GM21619 (cell line): Measurements from ENCODE around the gene PSG1.
"Not testable (repeated sequence)": the region's sequence is repeated elsewhere in the genome, so short reads cannot be mapped to it uniquely, and the experiment has no call there.

Source experiments
- ATAC-seq: cut with Tn5 transposase; IDR thresholded peaks from one replicate; pipeline ENCODE4 v1.9.1; 2021; ENCODE audit not compliant: unreplicated experiment

The PSG1 gene

DNA sequence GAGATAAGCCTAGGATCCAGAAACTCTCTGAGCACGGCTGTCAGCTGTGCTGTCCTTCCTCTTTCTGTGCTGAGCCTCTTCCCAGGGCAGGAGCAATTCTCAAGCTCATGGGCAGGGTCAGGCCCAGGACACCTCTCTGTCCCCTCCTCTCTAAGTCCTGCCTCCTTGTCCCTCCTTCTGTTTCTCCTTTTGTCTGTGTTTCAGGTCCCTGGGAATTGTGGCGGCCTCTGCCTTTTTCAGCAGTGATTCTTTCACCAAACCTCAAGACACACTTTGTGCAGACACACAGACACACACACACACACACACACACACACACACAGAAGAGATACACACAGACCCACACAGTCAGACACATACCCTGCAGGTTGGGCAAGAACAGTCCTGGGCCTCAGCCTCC lies at the start of gene PSG1:
Gene PSG1 (minus strand): TSS at position 101 of the 400 bp plus-strand sequence. CDS start 132 bp downstream, outside the sequence.
- no peak for ATAC-seq

DNA sequence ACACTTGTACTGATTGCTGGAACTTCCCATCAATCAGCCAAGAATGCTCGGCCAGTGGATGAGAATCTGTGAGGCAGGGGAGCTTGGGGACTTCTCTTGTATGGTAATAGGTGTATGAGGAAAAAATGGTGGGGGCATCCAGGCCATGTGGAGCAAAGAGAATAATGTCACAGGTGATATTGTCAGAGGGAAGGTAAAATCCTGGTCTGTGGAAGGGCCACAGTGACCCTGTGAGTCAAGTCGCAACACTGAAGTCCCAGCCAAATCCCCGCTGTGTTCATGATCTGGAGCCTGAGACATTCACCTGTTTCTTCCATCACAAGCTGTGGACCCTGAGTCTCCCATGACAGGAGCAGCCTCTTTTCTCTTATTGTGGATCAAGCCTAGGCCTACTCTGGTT lies 49.4 kb upstream of the PSG1 start:
- ATAC-seq: no peak

DNA sequence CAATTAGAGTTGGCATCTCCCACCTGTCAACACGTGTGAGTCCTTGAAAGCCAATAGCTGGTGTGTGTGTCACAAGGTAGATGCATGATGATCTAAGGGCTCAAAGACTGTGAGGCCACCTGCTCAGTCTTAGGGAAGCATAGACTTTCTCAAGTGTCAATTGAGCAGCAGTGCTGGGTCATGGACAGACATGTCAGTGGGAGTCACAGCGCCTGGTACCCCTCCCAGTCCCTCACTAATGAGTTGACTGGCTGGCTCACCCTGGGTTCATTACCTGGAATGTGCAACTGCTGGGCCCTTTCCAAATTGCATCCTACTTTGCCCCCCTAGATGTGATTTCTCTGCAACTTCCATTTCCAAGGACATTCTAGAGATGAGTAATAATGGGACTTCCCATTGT lies 47.3 kb upstream of the PSG1 start:
- ATAC-seq: no peak

DNA sequence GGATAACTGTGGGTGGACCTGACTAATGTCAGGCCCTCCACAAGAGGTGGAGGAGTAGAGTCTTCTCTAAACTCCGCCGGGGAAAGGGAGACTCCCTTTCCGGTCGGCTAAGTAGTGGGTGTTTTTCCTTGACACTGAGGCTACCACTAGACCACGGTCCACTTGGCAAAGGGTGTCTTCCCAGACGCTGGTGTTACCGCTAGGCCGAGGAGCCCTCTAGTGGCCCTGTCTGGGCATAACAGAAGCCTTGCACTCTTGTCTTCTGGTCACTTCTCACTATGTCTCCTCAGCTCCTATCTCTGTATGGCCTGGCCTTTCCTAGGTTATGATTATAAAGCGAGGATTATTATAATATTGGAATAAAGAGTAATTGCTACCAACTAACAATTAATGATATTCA lies 43.6 kb upstream of the PSG1 start:
- ATAC-seq: not testable (repeated sequence)

DNA sequence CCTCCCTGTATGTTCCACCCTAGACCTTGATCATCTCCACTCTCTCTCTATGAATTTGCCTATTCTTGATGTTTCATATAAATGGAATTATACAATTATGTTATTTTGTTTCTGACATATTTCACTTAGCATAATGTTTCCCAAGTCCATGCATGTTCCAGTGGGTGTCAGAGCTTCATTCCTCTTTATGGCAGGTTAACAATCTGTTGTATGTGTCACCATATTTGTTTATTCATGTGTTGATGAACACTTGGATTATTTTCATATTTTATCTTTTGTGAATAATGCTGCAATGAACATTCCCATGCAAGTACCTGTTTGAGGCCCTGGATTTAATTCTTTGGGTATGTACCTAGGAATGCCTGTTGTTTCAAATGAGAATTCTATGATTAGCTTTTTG lies 41.5 kb upstream of the PSG1 start:
- not testable (repeated sequence) for ATAC-seq

DNA sequence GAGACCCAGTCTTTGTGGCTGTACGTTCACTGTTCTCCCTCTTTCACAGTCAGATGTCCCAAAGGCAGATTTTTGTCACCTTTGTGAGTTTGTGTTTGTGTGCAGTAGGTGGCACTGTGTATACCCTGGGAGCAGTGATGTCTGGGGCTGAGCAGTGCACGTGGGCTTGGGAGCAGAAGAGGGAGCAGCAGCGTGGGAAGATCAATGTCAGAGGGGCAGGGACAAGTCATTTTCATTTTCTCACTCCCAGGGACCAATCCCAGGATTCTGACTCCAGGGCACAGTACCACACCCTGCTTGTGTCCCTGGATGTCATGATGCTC lies 40.2 kb upstream of the PSG1 start:
- ATAC-seq: no peak

DNA sequence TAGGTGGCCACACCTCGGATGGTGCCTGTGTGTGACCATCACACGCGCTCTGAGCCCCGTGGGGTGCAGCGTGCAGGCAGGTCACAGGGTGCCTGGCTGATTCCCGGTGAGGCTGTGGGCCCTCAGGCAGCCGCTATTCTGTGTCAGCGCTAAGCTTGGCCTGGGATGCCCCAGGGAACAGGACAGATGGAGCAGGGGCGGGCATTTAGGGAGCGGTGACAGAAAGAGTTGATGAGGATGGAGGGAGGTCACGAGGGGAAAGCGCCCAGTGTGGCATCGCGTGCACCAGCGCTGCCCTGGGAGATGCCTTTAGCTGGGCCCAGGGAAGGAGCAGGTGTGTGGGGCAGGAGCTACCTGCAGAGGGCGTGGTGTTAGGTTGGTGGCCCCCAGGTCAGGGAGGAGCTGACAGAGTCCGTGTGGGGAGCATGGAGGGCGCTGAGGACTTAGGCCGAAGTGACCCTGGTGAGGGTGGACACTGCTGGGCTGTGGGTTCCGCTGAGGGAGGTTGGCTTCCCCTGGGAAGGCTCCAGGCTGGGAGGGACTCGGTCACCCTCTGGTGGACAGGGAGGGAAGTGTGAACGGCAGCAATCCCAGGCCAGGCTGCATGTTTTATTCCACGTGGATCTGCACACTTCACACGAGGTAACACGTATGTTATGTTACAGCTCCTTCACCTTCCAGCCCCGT lies 39.7 kb upstream of the PSG1 start:
- ATAC-seq: not testable (repeated sequence)

DNA sequence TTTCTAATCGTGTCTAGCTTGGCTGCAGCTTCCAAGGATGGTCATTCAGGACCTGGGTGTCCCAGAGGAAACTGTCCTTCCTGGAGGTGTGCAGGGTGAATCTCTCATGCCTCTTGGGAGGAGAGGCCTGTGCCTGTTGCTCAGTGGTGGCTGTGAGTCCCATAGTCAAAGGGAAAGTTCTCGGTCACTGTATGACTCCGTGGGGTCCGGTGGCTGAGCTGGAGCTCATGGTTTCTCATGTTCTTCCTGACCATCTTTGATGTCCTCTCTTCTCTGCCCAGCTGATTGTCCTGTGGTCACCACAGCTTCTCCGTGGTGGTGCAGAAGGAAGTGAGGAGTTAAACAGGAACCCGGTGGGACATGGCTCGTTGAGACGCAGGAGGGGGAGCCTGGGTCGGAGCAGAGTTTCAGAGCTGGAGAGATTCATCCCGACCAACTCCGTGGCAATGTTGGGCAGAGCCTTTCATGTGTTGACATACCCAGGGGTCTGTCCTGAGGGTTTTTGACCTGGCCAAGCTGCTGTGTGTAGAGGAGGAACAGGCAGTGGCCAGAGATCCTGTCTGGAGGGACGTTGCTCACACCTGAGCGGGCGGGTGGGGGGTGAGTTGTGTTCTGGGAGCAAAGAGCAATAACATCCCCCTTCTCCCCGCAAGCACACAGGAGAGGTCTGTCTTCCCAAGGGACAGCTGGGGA lies 39.0 kb upstream of the PSG1 start:
- ATAC-seq: not testable (repeated sequence)

DNA sequence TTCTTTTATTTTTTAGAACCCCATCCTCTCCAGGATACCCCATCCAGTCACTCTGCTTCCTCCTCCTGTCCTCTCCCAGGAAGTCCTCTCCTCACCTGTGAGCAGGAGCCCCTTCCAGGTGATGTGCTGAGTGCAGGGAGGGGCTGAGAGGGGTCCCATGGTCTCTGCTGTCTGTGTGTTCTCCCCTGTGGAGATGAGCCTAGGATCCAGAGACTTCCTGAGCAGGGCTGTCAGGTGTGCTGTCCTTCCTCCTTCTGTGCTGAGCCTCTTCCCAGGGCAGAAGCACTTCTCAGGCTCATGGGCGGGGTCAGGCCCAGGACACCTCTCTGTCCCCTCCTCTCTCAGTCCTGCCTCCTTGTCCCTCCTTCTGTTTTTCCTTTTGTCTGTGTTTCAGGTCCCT lies 38.1 kb upstream of the PSG1 start, which contains the start of gene PSG6:
Gene PSG6 (minus strand): TSS at position 261 of the 400 bp plus-strand sequence. CDS start 102 bp downstream, at position 159.
- ATAC-seq: not testable (repeated sequence)

DNA sequence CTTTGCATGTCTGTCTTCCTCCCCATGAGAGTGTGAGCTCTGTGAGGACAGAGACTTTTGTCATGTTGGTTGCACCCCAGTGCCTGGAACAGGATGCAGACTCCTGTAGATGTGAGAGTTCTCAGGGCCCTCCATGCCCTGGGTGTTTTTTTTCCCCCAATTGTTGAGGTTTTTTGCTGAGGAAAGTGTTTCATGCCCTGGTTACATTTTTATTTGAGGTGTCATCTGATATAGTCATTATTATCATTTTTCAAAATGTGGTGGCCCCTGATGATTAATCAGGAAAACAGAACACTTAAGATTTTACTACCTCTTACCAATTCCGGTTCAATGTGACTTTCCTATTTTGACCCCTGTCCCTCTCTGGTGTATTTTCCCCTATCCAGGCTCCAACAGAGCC lies 37.4 kb upstream of the PSG1 start:
- not testable (repeated sequence) for ATAC-seq

DNA sequence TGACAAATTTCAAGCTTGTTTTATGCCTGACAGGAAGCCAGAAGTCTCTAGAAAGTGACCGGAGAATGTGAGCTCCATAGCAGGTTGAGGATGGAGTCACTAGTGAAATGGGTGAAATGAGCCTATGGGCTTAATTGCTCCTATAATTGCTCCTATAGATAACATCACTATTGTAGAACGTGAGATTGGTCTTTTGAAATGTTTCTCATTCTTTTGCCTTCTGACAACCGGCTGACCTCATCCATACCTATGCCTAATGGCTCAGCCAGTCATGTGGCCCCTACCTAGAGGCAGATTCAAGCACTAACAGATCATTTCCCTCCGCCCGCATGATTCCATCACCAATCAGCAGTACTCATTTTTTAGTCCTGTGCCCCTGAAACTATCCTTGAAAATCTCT lies 34.0 kb upstream of the PSG1 start:
- not testable (repeated sequence) for ATAC-seq

DNA sequence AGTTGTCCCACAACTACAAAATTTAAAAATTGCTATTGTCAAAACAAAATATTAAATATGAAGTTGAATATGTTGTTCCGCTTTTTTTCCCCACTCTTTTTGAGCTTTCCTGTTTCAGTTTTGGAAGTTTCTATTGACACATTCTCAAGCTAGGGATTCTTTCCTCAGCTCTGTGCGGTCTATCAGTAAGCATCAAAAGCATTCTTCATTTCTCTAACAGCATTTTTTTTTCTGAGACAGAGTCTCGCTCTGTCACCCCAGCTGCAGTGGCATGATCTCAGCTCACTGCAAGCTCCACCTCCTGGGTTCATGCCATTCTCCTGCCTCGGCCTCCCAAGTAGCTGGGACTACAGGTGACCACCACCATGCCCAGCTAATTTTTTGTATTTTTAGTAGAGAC lies 33.4 kb upstream of the PSG1 start:
- ATAC-seq: not testable (repeated sequence)

DNA sequence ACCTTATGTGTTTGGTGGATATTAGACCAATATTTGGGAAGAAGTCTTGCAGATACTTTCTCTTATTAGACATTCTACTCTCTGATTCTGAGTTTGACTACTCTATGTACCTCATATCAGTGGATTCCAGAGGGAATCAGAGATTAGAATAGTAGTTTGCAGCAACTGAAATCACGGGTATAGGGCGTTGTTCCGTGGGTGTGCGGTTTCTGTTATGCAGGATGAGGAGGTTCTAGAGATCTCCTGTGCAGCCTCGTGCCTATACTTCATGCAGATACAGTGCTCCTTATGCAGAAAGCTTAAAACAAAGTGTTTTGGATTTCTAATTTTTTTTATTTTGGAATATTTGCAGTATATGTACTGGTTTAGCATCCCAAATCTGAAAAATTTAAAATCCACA lies 32.2 kb upstream of the PSG1 start:
- not testable (repeated sequence) for ATAC-seq

DNA sequence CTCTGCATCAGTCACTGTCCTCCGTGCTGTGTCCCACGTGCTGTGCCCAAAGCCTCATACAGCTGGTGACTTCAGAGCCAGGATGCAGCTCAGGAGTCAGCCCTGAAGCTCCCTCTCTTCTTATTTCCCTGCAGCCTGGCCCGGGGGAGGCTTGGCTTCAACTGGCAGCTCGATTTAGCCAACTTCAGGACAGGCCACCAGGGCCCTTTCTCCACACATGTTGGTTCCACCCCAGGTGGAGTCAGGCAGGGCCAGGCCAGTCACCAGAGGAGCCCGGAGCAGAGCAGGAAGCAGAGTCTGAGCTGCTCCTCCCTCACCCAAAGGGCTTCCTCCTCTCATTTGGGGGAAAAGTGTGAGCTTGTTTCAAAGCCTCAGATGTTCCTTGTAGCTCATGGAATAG lies 26.6 kb upstream of the PSG1 start:
- ATAC-seq: not testable (repeated sequence)

DNA sequence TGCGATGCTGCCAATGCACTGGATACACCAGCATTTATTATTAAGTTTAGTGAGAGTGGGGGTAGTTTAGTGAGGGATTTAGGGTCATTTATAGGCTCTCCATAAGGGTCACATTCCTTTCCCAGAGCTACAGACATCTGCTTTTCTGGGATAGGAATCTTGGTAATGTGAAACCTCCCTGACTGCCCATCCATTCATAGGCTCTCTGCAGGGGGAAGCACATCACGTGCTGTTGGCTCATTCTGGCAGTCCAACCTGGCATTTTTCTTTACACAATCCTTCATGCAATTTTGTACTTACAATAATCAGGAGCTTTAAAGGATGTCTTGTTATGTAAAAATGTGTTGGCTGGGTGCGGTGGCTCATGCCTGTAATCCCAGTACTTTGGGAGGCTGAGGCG lies 21.0 kb upstream of the PSG1 start:
- ATAC-seq: not testable (repeated sequence)

DNA sequence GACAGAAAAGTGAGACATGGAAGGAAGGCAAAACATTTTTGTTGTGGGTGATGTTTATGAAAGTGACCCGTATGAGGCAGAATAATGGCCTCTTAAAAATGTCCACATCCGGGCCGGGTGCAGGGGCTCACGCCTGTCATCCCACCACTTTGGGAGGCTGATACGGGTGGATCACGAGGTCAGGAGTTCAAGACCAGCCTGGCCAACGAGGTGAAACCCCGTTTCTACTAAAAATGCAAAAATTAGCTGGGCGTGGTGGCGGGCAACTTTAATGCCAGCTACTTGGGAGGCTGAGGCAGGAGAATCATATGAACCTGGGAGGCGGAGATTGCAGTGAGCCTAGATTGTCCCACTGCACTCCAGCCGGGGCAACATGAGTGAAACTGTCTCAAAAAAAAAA lies 20.2 kb upstream of the PSG1 start:
- ATAC-seq: not testable (repeated sequence)

DNA sequence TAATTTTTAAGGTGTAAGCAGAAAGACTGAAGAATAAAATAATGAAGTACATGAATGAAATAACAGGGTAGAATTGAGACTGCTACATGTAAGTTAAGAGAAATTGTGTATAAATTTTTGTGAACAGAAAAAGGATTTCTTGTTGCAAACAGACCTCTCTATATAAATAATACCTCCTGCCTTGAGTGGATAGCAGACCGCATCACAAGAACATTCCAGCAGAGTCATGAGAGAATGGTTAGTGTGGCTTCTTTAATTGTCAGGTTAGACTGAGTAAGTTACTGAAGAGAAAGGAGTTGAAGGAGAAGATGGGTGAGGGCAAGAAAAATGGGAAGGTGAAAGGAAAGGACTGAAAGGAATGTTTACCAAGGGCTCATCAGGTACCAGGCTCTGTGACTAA lies 19.6 kb upstream of the PSG1 start:
- ATAC-seq: not testable (repeated sequence)

DNA sequence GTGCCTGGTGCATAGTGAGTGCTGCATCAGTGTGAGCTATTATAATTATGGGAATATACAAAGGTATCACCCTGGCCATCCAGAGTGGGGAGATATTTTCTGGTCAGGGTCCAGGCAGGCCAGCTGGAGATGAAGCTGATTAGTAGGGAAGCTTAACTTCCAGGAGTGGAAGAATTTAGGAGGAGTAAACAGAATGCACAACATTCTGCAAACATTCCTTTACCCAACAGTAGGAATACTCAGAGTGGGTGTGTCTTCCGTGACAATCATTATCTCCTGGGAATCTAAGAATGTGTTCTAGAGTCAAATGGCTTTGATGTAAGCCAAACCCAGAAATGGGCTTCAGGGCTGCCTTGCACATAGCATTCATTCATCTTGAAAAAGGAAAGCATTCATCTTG lies 19.1 kb upstream of the PSG1 start:
- ATAC-seq: not testable (repeated sequence)

DNA sequence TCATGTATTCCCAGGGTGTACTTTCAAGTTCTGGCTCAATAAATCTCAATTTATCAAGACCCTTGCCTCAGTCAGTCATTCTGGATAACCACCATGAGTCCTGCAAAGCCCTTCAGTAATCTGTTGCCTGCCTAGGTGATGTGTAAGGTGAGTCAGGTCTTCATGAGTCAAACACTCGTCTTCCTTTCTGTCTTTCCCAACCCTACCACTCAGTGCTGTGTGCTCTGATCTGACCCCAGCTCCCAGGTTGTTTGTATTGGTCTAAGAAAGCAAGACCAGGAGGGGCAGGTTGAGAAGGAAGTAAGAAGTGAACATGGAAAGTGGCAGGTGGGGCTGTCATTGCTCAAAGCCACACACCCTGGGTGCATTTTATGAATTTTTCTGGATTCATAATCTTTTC lies 18.2 kb upstream of the PSG1 start:
- not testable (repeated sequence) for ATAC-seq

DNA sequence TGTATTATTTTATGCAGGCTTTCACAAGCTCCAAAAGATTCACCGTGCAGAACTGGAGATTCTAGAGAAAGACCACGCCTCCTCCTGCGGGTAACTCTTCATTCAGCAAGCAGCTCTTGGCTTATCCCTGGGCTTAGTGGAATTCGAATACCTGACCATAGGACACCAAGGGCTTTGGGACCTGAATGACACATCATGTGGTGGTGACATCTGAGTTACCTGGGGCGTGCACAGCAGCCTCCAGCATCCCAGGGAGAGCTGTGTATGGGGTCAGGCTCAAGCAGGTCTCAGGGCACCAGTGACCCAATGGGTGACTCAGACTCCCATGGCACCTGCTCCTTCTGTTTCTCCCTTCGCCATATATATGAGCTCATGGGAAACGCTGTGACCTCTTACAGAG lies 10.9 kb upstream of the PSG1 start:
- not testable (repeated sequence) for ATAC-seq

DNA sequence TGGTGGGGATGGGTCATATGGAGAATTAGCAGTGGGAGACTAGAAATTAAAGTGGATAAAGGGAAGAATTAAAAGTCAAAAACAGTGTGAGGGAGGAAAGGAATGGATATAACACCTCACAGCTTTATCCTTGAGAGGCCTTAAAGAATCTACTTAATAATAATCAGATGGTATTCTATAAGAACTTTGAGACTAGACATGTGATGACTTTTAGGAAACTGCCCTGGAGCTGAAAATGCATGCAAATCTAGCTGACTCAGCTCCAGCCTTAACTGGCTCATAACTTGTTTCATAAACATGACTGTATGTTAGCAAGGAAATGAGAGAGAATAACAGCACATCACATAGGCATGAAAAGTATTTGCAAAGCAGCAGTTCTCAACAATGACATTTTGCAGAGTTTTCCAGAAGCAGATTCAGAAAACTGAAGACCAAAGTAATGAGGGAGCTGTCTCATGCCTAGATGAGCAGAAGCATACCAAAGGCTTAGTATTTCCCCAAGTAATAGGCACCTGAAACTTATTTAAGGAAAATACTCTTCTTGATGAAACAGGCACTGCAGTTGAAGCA lies 8.4 kb upstream of the PSG1 start:
- ATAC-seq: not testable (repeated sequence)

DNA sequence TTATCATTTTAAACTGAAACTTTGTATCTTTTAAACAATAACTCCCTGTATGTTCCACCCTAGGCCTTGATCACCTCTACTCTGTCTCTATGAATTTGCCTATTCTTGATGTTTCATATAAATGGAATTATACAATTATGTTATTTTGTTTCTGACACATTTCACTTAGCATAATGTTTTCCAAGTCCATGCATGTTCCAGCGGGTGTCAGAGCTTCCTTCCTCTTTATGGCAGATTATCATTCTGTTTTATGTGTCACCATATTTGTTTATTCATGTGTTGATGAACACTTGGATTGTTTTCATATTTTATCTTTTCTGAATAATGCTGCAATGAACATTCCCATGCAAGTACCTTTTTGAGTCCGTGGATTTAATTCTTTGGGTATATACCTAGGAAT lies 3.2 kb upstream of the PSG1 start:
- ATAC-seq: not testable (repeated sequence)
